GM18507 (cell line): Measurements from ENCODE around the gene USP35.
A peak's percentile ranks its signal among the peaks of the same experiment; 100 is the strongest.

Experiments used
- DNase-seq: peaks from one replicate; pipeline ENCODE4 v3.0.0; 2011; ENCODE audit warnings: low read depth; ENCODE audit not compliant: insufficient read length; ENCODE audit errors: extremely low spot score
- FAIRE-seq: peaks from 2 replicates; lab custom pipeline; 2011; peaks lifted over from hg19 to GRCh38; lab: Jason Lieb, UNC

Gene USP35

GRCh38 chr11:78194490-78194889 is 5.8 kb downstream of the USP35 start:
- FAIRE-seq (no peak), DNase-seq (no peak)

DNA sequence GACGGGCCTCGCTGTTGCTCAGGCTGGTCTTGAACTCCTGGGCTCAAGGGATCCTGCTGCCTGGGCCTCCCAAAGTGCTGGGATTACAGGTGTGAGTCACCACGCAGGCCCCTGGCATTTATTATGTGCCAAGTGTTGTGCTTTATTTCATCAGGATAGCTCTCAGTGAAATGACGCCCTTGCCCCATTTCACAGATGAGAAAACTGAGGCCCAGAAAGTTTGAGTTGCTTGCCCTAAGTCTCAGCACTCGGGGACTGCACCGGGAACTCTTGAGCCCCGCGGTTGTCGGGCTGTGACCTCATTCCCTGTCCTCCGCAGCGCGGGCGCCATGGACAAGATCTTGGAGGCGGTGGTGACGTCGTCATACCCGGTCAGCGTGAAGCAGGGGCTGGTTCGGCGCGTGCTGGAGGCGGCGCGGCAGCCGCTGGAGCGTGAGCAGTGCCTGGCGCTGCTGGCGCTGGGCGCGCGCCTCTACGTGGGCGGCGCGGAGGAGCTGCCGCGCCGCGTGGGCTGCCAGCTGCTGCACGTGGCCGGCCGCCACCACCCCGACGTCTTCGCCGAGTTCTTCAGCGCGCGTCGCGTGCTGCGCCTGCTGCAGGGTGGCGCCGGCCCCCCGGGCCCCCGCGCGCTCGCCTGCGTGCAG is 7.3 kb downstream of the USP35 start:
- DNase-seq (no peak), FAIRE-seq (no peak)

DNA sequence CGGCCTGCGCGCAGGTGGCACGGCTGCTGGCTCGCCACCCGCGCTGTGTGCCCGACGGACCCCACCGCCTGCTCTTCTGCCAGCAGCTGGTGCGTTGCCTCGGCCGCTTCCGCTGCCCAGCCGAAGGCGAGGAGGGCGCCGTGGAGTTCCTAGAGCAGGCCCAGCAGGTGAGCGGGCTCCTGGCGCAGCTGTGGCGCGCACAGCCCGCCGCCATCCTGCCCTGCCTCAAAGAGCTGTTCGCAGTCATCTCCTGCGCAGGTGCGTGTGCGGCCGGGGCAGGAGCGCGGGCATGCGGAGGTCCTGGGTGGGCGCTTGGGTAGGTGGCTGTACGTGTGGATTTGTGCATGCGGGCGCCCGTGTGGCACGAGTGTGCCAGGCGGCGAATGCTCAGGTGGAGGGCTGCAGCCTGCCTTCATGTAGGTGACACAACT is 8.0 kb downstream of the USP35 start:
- FAIRE-seq: no peak
- DNase-seq: no peak

- FAIRE-seq (no peak), DNase-seq (no peak)
Observed at GRCh38 chr11:78197816-78198215, 9.1 kb downstream of the USP35 start.

- DNase-seq (no peak), FAIRE-seq (no peak)
Observed at GRCh38 chr11:78199015-78199652, 10.4 kb downstream of the USP35 start.

DNA sequence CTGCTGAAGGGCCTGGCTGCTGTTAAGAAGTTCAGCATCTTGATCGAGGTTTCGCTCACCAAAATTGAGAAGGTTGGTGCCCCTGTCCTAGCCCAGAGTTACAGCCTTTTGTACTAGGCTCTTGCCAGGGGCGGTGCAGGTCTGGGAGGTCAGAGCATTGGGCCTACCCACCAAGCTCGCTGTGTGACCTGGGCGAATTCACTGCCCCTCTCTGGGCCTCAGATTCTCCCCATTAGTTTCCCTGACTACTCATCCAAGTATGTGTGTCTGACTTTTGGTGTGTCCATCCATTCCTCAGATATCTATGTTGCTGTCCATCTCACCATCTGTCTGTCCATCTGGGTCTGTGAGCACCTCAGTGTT is 10.9 kb downstream of the USP35 start:
- FAIRE-seq (no peak), DNase-seq (no peak)

DNA sequence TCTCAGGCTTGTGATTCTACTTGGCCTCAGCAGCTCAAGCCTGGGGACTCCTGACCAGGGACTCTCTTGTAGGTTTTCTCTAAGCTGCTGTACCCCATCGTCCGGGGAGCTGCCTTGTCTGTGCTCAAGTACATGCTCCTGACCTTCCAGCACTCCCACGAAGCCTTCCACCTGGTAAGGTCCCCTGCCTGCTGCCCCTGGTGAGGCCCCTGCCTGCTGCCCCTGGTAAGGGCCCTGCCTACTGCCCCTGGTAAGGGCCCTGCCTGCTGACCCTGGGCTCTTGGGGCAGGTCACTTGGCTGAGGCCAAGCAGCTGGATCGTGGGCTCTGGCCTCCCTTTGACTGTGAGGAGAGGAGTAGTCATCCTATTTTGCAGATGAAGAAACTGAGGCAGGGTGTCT is 11.3 kb downstream of the USP35 start:
- DNase-seq: no peak
- FAIRE-seq: no peak

DNA sequence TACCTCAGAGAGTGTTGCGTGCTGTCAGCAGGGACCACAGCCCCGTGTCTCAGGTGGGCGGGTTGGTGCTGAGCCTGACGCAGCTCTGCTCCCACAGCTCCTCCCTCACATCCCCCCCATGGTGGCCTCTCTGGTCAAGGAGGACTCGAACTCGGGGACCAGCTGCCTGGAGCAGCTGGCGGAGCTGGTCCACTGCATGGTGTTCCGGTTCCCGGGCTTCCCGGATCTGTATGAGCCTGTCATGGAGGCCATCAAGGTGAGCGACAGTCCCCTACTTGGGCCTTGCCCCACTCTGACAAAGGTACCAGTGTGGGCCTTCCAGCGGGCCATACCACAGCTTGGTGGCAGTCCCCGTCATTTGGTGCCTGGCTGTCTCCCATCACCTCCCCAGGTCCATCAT is 11.8 kb downstream of the USP35 start:
- DNase-seq: no peak
- no peak for FAIRE-seq

DNA sequence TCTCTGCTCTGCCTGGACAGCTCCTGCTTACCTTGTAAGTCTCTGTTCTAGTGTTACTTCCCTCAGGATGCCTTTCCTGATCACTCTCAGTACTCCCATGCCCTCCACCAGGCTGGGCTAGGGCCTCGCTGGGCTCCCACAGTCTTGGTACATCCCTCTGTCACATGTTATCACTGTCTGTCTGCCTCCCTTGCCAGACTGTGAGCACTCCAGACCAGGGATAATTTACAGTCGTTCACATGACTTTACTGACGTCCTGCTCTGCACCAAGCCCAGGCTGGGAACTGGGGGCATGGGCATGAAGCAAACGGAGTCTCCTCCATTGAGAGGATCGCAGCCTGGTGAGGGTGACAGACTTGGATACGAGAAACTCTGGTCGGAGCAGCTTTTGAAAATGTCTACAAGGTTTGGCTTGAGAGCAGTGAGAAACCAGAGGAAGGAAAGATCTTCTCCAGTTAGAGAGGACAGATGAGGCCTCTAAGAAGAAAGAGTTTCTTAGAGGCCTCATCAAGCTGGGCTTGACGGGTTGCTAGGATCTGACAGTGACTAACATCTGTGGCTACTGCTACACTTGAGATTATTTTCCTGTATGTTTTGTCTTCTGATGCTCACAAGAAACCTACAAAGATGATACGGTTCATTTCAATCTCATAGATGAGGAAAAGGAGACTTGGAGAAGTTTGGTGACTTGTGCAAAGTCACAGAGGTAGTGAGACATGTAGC is 12.5 kb downstream of the USP35 start:
- DNase-seq: no peak
- FAIRE-seq: no peak

GRCh38 chr11:78202733-78203167 is 14.0 kb downstream of the USP35 start:
- DNase-seq: no peak

DNA sequence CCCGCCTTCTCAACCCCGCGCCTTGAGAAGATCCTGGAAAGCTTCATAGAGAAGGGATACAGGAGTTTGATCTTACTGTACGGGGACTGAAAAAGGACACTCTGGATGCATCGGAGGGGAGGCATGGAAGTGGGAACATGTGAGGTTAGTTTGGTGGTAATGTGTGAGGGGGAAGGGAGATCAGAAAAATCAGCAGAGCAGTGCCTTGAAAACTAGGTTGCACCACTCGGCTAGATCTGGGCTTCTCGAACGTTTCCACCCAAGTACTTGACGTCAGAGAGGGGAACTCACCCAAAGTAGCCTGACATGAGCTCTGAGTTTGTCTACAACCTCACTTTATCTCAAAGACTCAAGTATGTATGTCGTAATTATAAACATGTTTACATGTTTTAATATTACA is 14.5 kb downstream of the USP35 start:
- FAIRE-seq: no peak

More at GRCh38 chr11:78202733-78203167, 14.0 kb downstream of the USP35 start:
- FAIRE-seq: peak; percentile 44

GRCh38 chr11:78205256-78205655 is 16.5 kb downstream of the USP35 start:
- no peak for FAIRE-seq

More for the DNA sequence above, 14.5 kb downstream of the USP35 start:
- DNase-seq: no peak

DNA sequence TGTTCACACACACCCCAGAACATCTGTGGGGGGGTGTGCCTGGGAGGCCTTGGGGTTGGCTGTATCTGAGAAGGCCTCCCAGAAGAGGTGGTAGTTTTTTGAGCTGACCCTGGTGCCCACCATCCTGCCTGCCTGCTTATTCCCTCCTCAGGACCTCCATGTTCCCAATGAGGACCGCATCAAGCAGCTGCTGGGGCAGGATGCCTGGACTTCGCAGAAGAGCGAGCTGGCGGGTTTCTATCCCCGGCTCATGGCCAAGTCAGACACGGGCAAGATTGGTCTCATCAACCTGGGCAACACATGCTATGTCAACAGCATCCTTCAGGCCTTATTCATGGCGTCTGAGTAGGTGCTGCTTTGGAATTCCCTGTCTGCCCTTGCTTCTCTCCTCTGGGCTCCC is 17.0 kb downstream of the USP35 start:
- no peak for DNase-seq
- FAIRE-seq: no peak

More at GRCh38 chr11:78205256-78205655, 16.5 kb downstream of the USP35 start:
- DNase-seq: no peak

DNA sequence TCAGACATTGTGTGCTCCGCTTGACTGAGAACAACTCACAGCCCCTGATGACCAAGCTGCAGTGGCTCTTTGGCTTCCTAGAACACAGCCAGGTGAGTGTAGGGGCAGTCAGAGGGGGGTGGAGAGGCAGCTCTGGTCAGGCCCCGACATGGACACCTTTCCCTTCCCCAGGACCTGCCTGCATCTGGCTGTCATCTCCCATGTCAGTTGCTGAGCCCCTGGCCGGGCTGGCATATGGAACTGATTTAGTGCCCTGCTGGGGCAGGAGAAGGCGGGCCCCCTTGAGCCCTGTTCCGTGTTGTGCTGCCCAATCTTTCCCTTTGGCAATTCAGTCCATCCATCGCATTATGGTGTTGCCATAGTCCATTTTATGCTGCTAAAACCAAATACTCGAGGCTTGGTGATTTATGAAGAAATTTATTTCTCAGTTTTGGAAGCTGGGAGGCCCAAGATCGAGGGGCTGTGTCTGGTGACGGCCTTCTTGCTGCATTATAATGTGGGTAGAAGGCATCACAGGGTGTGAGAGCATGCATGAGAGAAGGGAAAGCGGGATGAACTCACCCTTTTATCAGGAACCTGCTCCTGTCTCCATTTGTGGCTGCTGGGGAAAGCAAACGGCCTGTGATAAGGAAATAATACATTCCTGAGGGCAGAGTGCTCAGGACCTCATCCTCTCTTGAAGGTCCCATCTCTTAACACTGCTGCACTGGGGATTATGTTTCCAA is 19.0 kb downstream of the USP35 start:
- FAIRE-seq (no peak), DNase-seq (no peak)

- FAIRE-seq: no peak
- DNase-seq: no peak
Observed at GRCh38 chr11:78208257-78209165, 19.8 kb downstream of the USP35 start.

DNA sequence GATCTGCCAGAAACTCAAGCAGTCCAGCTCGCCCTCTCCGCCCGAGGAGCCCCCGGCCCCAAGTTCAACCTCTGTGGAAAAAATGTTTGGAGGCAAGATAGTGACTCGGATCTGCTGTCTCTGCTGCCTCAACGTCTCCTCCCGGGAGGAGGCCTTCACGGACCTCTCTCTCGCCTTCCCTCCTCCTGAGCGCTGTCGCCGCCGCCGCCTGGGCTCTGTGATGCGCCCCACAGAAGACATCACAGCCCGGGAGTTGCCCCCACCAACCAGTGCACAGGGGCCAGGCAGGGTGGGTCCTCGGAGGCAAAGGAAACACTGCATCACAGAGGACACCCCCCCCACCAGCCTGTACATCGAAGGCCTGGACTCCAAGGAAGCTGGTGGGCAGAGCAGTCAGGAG is 20.8 kb downstream of the USP35 start:
- FAIRE-seq: no peak
- no peak for DNase-seq

DNA sequence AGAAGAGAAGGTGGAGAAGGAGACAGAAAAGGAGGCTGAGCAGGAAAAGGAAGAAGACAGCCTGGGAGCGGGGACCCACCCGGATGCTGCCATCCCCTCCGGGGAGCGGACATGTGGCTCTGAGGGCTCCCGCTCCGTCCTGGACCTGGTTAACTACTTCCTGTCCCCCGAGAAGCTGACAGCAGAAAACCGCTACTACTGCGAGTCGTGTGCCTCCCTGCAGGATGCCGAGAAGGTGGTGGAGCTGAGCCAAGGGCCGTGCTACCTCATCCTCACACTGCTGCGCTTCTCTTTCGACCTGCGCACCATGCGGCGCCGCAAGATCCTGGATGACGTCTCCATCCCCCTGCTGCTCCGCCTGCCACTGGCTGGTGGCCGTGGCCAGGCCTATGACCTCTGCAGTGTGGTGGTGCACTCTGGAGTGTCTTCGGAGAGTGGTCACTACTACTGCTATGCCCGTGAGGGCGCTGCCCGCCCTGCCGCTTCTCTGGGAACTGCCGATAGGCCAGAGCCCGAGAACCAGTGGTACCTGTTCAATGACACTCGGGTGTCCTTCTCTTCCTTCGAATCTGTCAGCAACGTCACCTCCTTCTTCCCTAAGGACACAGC is 21.4 kb downstream of the USP35 start:
- DNase-seq: no peak
- FAIRE-seq: no peak

GRCh38 chr11:78211565-78211964 is 22.8 kb downstream of the USP35 start:
- FAIRE-seq: no peak
- no peak for DNase-seq
